HG03060 (cell line): ENCODE measurements around the gene METTL25.

ENCODE experiments used
- ATAC-seq: cut with Tn5 transposase; IDR thresholded peaks from one replicate; pipeline ENCODE4 v1.9.1; 2021; ENCODE audit warnings: low read depth, moderate number of reproducible peaks; ENCODE audit not compliant: unreplicated experiment

METTL25 gene

GRCh38 chr12:82461836-82462235, 103.5 kb downstream of the METTL25 start:
- ATAC-seq = no peak

- ATAC-seq = no peak
These were observed 110.2 kb downstream of the METTL25 start for GRCh38 chr12:82468563-82468962.

- no peak for ATAC-seq
These were observed 112.7 kb downstream of the METTL25 start for GRCh38 chr12:82470906-82471512.

- no peak for ATAC-seq
These were observed 114.9 kb downstream of the METTL25 start for GRCh38 chr12:82473111-82473754.

- ATAC-seq = peak; percentile 65
These were observed 116.0 kb downstream of the METTL25 start for GRCh38 chr12:82474181-82474797.

GRCh38 chr12:82474798-82475184, 116.5 kb downstream of the METTL25 start:
- ATAC-seq = no peak

- no peak for ATAC-seq
These were observed 116.9 kb downstream of the METTL25 start for GRCh38 chr12:82475211-82475610.

- ATAC-seq = no peak
These were observed 118.2 kb downstream of the METTL25 start for GRCh38 chr12:82476511-82476910.

GRCh38 chr12:82479511-82479910, 121.2 kb downstream of the METTL25 start:
- ATAC-seq = no peak

GRCh38 chr12:82480606-82481005, 122.3 kb downstream of the METTL25 start:
- ATAC-seq = no peak

- ATAC-seq = no peak
These were observed 123.6 kb downstream of the METTL25 start for GRCh38 chr12:82481954-82482353.

- no peak for ATAC-seq
These were observed 128.4 kb downstream of the METTL25 start for GRCh38 chr12:82486524-82487235.

GRCh38 chr12:82504409-82504808, 146.1 kb downstream of the METTL25 start:
- ATAC-seq = no peak

GRCh38 chr12:82505150-82505549, 146.8 kb downstream of the METTL25 start:
- ATAC-seq = no peak

- no peak for ATAC-seq
These were observed 149.4 kb downstream of the METTL25 start for GRCh38 chr12:82507686-82508085.

- ATAC-seq = no peak
These were observed 152.1 kb downstream of the METTL25 start for GRCh38 chr12:82510386-82510785.

- ATAC-seq = no peak
These were observed 156.6 kb downstream of the METTL25 start for GRCh38 chr12:82514880-82515279.

- ATAC-seq = no peak
These were observed 157.3 kb downstream of the METTL25 start for GRCh38 chr12:82515652-82516051.

GRCh38 chr12:82517027-82517426, 158.7 kb downstream of the METTL25 start:
- no peak for ATAC-seq

GRCh38 chr12:82517808-82518207, 159.5 kb downstream of the METTL25 start:
- no peak for ATAC-seq

- no peak for ATAC-seq
These were observed 161.2 kb downstream of the METTL25 start for GRCh38 chr12:82519510-82519909.
